GM23338 (cell line): ENCODE measurements around the gene CUEDC1.

Experiments
- POLR2AphosphoS5 ChIP-seq: IDR thresholded peaks from 2 replicates; pipeline ENCODE4 v1.6.1; 2016; ENCODE audit warnings: antibody characterized with exemption, low read depth
- TF ChIP-seq, protein P1 (sequence below), 2 experiments: fragments of 200-600 bp in 1 of 2; sonication (generic) in 1 of 2; conservative IDR thresholded peaks; 2 replicates each; pipeline versions ENCODE4 v1.5.1 to v1.6.1; 2016 to 2017; ENCODE audit warnings: antibody characterized with exemption in 2 of 2, low read depth in 2 of 2, mild to moderate bottlenecking in 2 of 2, moderate library complexity in 1 of 2

DNA sequence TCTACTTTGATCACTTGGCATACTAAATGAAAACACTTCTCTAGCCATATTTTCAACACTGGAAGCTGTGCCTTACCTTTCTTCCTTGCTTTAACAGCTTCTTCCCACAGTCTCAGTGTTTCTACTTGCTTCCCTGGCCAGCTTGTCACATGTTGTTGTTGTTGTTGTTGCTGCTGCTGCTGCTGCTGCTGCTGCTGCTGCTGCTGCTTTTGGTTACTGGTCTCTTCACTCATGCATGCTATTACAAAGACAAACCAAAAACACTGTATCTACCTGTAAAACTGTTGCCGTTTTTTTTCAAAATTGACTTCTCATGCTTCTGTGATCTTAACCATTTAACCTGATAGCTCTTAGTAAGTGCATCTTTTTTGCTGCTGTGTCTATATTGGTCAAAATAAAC is 23.9 kb upstream of the CUEDC1 start:
- TF ChIP-seq POLR2AphosphoS5: no peak
- TF ChIP-seq, protein P1, sequence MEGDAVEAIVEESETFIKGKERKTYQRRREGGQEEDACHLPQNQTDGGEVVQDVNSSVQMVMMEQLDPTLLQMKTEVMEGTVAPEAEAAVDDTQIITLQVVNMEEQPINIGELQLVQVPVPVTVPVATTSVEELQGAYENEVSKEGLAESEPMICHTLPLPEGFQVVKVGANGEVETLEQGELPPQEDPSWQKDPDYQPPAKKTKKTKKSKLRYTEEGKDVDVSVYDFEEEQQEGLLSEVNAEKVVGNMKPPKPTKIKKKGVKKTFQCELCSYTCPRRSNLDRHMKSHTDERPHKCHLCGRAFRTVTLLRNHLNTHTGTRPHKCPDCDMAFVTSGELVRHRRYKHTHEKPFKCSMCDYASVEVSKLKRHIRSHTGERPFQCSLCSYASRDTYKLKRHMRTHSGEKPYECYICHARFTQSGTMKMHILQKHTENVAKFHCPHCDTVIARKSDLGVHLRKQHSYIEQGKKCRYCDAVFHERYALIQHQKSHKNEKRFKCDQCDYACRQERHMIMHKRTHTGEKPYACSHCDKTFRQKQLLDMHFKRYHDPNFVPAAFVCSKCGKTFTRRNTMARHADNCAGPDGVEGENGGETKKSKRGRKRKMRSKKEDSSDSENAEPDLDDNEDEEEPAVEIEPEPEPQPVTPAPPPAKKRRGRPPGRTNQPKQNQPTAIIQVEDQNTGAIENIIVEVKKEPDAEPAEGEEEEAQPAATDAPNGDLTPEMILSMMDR (conservative IDR thresholded peaks at IDR 0.05; ENCODE audit: low read depth in 2 of 2): no peak
